Gastroesophageal sphincter (tissue), 3 donors: ENCODE results near the gene SMCO3.

ENCODE experiments used
- CTCF ChIP-seq, 4 experiments: fragments of 200-600 bp in 2 of 4; fragments of 450-650 bp in 2 of 4; sonication (generic) in 1 of 4; IDR thresholded peaks; one replicate each; pipeline ENCODE4 v1.5.1; 2017 to 2019; ENCODE audit warnings: antibody characterized with exemption in 4 of 4, mild to moderate bottlenecking in 2 of 4, moderate library complexity in 2 of 4
- EP300 ChIP-seq: sonication (generic); formaldehyde crosslinking; IDR thresholded peaks from one replicate; pipeline ENCODE4 v1.6.1; 2017; ENCODE audit warnings: antibody characterized with exemption, mild to moderate bottlenecking
- POLR2A ChIP-seq, 2 donors: fragments of 450-650 bp; IDR thresholded peaks; one replicate each; pipeline ENCODE4 v1.6.1; 2017; ENCODE audit warnings: antibody characterized with exemption in 2 of 2, mild to moderate bottlenecking in 2 of 2, moderate library complexity in 1 of 2
- POLR2AphosphoS5 ChIP-seq: sonication (generic); formaldehyde crosslinking; IDR thresholded peaks from one replicate; pipeline ENCODE4 v1.6.1; 2017; ENCODE audit warnings: antibody characterized with exemption

DNA sequence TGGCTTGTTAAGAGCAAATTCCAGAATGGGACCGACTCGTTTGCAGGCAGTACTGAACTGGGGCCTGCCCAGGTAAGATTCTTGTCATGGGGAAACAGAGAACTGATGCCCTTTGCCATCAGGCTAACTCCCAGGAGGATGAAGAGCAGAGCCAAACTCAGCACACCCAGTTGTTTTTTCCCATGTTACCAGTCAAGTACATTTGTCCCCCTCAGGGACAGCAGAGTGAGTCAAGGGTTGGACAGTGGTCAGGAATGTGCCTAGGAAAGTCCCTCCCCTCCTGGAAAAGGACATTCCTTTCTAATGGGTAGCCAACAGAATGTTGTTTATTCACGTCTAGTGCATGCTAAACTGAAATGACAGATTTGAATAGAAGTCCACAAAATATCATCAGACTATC lies 27.8 kb upstream of the SMCO3 start:
- TF ChIP-seq CTCF (IDR thresholded peaks at IDR 0.05) (no peak), POLR2A (IDR thresholded peaks at IDR 0.05) (no peak), POLR2AphosphoS5 (peak; percentile 87), EP300 (no peak)
